Stimulated activated CD4-positive, alpha-beta T cell treated with anti-CD3 and anti-CD28 coated beads, Interleukin-12 subunit alpha, Interleukin-12 subunit beta, amount 100 ng/mL, for 48 hours (primary cell): ENCODE results near the gene TFAP2B.

Source experiments
- DNase-seq, 3 donors: peaks; one replicate each; pipeline ENCODE4 v3.0.0-alpha.2; 2020; ENCODE audit warnings: low read depth in 2 of 3, low spot score in 1 of 3

TFAP2B gene

GRCh38 chr6:50847890-50848594 lies 29.4 kb downstream of the TFAP2B start:
- DNase-seq: no peak

GRCh38 chr6:50848989-50849795 lies 30.5 kb downstream of the TFAP2B start:
- no peak for DNase-seq

- DNase-seq: no peak
Observed at GRCh38 chr6:50849796-50850180, 31.1 kb downstream of the TFAP2B start.

GRCh38 chr6:50850223-50851048 lies 31.8 kb downstream of the TFAP2B start:
- DNase-seq: no peak

GRCh38 chr6:50851049-50851845 lies 32.6 kb downstream of the TFAP2B start:
- DNase-seq: no peak

- no peak for DNase-seq
Observed at GRCh38 chr6:50853939-50854338, 35.3 kb downstream of the TFAP2B start.

- no peak for DNase-seq
Observed at GRCh38 chr6:50861692-50862091, 43.0 kb downstream of the TFAP2B start.

GRCh38 chr6:50862176-50862575 lies 43.5 kb downstream of the TFAP2B start:
- no peak for DNase-seq

- DNase-seq: no peak
Observed at GRCh38 chr6:50864601-50865000, 45.9 kb downstream of the TFAP2B start.

- DNase-seq: no peak
Observed at GRCh38 chr6:50868466-50868865, 49.8 kb downstream of the TFAP2B start.

- no peak for DNase-seq
Observed at GRCh38 chr6:50873167-50873566, 54.5 kb downstream of the TFAP2B start.

GRCh38 chr6:50884364-50884763 lies 65.7 kb downstream of the TFAP2B start:
- DNase-seq: no peak

GRCh38 chr6:50887112-50887511 lies 68.4 kb downstream of the TFAP2B start:
- DNase-seq: no peak

GRCh38 chr6:50889497-50889896 lies 70.8 kb downstream of the TFAP2B start:
- no peak for DNase-seq

- DNase-seq: no peak
Observed at GRCh38 chr6:50889935-50890334, 71.3 kb downstream of the TFAP2B start.

- no peak for DNase-seq
Observed at GRCh38 chr6:50890579-50890978, 71.9 kb downstream of the TFAP2B start.

- DNase-seq: no peak
Observed at GRCh38 chr6:50891290-50891689, 72.6 kb downstream of the TFAP2B start.
